Measurements from ENCODE around the gene COL4A4. TPM values are rescaled to one million over a fixed set of nuclear protein-coding genes. Genes with fewer than 3 reads are reported as not detected.
A peak's percentile ranks its signal among the peaks of the same experiment; 100 is the strongest.

COL4A4 gene
- total RNA-seq, 6 donors from 2014 or later: 22.0 to 31.2 (median 26.1) TPM

GRCh38 chr2:227164763-227165291 lies 822 bp upstream of the COL4A4 start:
- WGBS, 2 donors: 4 to 5% methylated on average over 17 of the region's 38 CpGs
- DNase-seq: peak in 1 of 2 donors; percentile 64
- no peaks in the 10 kb centered on the region for H3K36me3 ChIP-seq
- ATAC-seq (ENCODE audit: low FRiP score in 2 of 2): peak; percentile 5 to 35
- no peaks in the 10 kb centered on the region for H3K9me3 ChIP-seq
- H3K4me3 ChIP-seq: peak overlapping the region; percentile 39 to 72 (median 58)
- H3K27me3 ChIP-seq: peaks cover 0 to 16% (median 11%) of the 10 kb centered on the region in 4 donors
- H3K27ac ChIP-seq: peak overlapping the region; percentile 71 to 82 (median 74)
- peaks cover 10 to 23% (median 14%) of the 10 kb centered on the region in 4 donors for H3K4me1 ChIP-seq
- TF ChIP-seq POLR2A (IDR thresholded peaks at IDR 0.05): no peak
- TF ChIP-seq CTCF (IDR thresholded peaks at IDR 0.05): no peak
- TF ChIP-seq POLR2AphosphoS5 (IDR thresholded peaks at IDR 0.05): no peak
- no peak for TF ChIP-seq EP300 (IDR thresholded peaks at IDR 0.05)

DNA sequence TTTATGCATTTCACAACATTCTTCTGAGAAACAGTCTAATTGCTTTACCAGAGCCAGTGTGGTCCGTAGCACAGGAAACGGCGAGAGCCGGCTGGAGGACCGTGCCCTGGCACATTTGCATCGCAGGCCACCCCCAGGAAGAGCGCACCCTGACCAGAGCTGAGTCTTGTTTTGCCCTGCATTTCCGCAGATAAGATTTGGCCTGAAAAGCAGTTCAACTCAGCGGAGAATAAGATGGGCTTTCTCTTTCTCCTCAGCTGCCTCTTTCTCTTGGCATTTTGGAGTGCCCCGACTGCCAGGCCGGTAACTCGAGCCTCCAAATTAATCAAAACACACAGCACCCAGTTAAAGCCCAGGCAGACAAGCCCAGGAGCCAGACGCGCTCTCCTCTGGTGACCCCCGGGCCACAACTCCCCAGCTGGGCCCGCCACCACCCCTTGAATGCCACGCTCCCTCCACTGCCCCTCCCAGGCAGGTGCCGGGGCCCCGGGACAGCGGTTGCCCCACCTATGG lies 464 bp downstream of the COL4A4 start:
- no peaks in the 10 kb centered on the region for H3K36me3 ChIP-seq
- H3K27ac ChIP-seq: peak overlapping the region; percentile 71 to 82 (median 76)
- H3K4me1 ChIP-seq: peaks cover 10 to 23% (median 14%) of the 10 kb centered on the region in 4 donors
- no peak for TF ChIP-seq POLR2AphosphoS5 (IDR thresholded peaks at IDR 0.05)
- TF ChIP-seq EP300 (IDR thresholded peaks at IDR 0.05): no peak
- no peak for TF ChIP-seq POLR2A (IDR thresholded peaks at IDR 0.05)
- TF ChIP-seq CTCF (IDR thresholded peaks at IDR 0.05): no peak
- peaks cover 0 to 16% (median 11%) of the 10 kb centered on the region in 4 donors for H3K27me3 ChIP-seq
- H3K4me3 ChIP-seq: peak overlapping the region; percentile 39 to 72 (median 58)
- DNase-seq (peak; percentile 36 to 58), ATAC-seq (ENCODE audit: low FRiP score in 2 of 2) (peak; percentile 42 to 64)
- H3K9me3 ChIP-seq: no peaks in the 10 kb centered on the region
- 1 to 2% methylated on average over 15 of the region's 20 CpGs for WGBS, 2 donors

GRCh38 chr2:227161947-227162346 lies 2.1 kb downstream of the COL4A4 start:
- Histone ChIP-seq H3K4me1 (peaks cover 10 to 23% (median 14%) of the 10 kb centered on the region in 4 donors), H3K36me3 (no peaks in the 10 kb centered on the region), H3K9me3 (no peaks in the 10 kb centered on the region), H3K27me3 (peaks cover 0 to 16% (median 11%) of the 10 kb centered on the region in 4 donors), H3K4me3 (no peak overlapping the region), H3K27ac (no peak overlapping the region)
- ATAC-seq (ENCODE audit: low FRiP score in 2 of 2): no peak
- TF ChIP-seq POLR2A (IDR thresholded peaks at IDR 0.05) (no peak), POLR2AphosphoS5 (IDR thresholded peaks at IDR 0.05) (no peak), CTCF (IDR thresholded peaks at IDR 0.05) (no peak), EP300 (IDR thresholded peaks at IDR 0.05) (no peak)
- DNase-seq: no peak

DNA sequence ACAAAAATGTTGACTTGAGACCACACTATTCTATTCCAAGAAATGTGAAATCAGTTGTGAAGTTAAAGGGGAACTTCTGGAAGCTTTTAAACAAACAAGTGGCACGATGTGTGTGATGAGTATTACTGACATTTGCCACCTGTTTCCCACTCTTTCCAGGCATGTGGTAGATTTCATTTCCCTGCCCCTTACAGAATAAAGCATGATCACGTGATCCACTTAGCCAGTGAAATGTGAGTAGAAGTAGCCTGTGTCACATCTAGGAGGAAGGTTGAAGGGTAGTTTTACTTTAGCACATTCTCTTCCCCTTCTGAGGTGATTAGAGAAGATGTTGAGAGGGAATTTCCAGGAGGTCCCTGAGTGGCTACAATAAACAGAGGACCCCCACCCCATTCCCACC lies 3.8 kb downstream of the COL4A4 start:
- DNase-seq (no peak), ATAC-seq (ENCODE audit: low FRiP score in 2 of 2) (no peak)
- no peak for TF ChIP-seq EP300 (IDR thresholded peaks at IDR 0.05)

DNA sequence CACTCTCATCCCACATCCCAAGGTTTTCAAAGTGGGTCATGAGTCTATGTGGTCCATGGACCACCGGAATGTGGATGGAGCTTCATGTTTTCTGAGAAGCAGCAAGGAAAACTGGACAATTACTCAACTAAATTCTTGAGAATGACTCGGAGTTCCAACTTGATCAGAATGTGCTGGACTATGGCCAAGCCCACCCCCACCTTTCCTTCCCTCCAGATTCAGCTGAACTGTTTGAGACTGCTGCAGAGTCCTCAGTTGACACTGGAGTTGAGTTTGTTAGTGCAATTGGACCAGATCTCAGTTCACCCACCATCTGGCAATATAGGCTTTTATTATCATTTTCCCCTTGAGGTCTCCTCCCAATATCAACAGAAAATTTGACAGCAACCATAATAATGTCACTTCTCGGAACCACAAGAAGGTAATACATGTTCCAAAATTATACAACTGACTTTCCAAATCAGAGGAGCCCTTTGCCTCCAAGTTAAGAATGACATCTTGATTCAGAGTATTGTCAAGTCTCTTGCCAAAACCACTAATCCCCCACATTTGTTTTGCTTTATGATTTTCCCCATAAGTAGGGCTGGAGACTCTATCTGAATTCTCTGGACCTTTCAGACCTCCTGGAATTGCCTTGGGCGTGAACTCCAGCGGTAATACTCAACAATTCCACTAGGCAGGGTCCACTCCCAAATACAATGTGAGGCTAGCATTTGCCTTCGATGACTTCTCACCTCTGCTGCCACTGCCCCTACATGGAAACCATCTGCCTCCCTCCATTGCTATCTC lies 8.8 kb downstream of the COL4A4 start:
- Histone ChIP-seq H3K4me3 (no peak overlapping the region), H3K36me3 (no peaks in the 10 kb centered on the region), H3K9me3 (no peaks in the 10 kb centered on the region), H3K27me3 (no peaks in the 10 kb centered on the region), H3K27ac (no peak overlapping the region), H3K4me1 (no peaks in the 10 kb centered on the region)
- no peak for ATAC-seq (ENCODE audit: low FRiP score in 2 of 2)
- 78 to 81% methylated on average over 6 of the region's 6 CpGs for whole genome bisulfite sequencing, 2 donors
- no peak for DNase-seq
- TF ChIP-seq POLR2AphosphoS5 (IDR thresholded peaks at IDR 0.05) (no peak), POLR2A (IDR thresholded peaks at IDR 0.05) (no peak), CTCF (IDR thresholded peaks at IDR 0.05) (no peak), EP300 (IDR thresholded peaks at IDR 0.05) (no peak)

More for the DNA sequence above, 3.8 kb downstream of the COL4A4 start:
- no peaks in the 10 kb centered on the region for H3K36me3 ChIP-seq
- 44 to 47% methylated on average over 2 of the region's 2 CpGs for WGBS, 2 donors
- peaks cover 10 to 23% (median 14%) of the 10 kb centered on the region in 4 donors for H3K4me1 ChIP-seq
- no peak overlapping the region for H3K4me3 ChIP-seq
- no peaks in the 10 kb centered on the region for H3K9me3 ChIP-seq
- no peak overlapping the region for H3K27ac ChIP-seq
- peaks cover 0 to 16% (median 11%) of the 10 kb centered on the region in 4 donors for H3K27me3 ChIP-seq

All from upper lobe of left lung (tissue), 6 donors.